Stimulated activated CD8-positive, alpha-beta memory T cell treated with anti-CD3 and anti-CD28 coated beads, Interleukin-7, amount 100 ng/mL, for 24 hours (primary cell): ENCODE data around the gene ALLC.
A peak's percentile ranks its signal among the peaks of the same experiment; 100 is the strongest.

ENCODE experiments used
- DNase-seq: peaks from one replicate; pipeline ENCODE4 v3.0.0-alpha.2; 2020; ENCODE audit warnings: low read depth

Gene ALLC

GRCh38 chr2:3639653-3640052 is 18.3 kb upstream of the ALLC start:
- DNase-seq, result no peak

DNA sequence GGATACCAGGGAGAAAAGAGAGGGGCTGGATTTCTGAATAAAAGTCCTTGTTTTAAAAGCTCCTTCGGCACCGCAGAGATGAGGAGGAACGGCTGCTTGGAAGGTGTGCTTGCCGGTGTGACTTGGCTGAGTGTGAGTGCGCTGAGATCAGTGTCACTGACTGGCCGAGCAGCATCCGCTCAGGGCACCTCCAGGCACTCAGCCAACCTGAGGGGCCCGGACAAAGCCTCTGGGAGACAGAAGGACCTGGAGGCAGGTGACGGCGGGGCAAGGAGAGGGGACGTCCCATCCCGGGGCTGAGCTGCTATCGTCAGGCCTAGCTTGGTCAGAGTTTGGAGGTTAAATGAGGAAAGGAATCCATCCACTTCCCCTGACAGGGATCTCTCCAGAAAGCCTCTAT is 16.8 kb upstream of the ALLC start:
- no peak for DNase-seq

DNA sequence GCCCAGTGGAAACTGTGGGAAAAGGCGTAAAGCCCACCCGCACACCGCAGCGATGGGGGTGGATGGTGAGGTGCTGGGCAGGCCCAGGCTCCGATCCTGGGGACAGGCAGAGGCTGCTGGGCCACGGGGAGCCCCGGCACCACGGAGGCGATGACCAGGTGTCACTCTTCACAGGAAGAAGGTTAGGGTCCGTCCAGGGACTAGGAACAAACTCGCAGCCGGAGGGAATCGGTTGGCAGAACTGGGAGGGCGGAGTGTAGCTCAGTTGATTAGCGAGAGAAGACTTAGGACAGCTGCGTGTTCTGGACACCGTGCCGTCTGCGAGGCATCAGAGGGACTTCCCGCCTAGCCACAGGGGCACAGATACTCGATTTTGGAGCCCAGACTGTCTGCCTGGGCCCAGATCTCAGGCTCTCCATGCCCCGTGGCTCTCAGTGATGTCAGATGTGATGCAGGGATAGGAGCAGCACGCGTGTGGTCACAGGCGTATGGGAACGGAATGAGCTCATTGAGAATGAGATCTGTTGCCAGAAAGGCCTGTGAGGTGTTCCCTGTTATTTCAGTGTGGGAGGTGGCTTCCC is 16.1 kb upstream of the ALLC start:
- DNase-seq, result no peak

DNA sequence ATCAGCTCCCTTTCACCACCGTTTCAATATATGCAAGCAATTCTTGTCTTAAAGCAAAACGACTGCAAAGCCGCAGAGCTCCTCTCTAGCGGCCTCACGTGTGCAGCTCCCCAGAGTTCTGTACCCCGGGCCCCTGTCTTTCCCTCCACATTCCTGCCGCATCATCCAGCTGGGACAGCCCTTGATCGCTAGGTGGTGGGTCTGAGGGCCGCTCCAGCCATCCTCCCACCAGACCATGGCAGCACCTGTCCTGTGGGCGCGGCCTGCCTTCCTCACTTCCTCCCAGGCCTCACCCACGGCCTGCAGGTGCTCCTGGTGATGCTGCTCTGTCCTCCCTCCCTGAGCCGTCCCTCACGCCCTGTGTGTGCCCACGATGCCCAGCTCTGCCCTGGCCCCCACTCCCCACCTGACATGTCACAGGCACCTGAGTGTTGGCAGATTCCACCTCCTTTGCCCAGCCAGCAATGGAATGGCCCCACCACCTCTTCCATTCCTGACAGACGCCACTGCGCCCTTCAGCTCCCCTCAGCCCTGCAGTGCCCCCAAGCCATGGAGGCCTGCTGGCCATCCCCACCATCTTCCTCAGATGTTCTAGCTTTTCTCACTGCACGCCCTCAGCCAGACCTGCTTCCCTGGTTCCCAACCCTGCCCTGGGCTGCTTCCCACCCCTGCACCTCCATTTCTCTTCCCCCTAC is 15.3 kb upstream of the ALLC start:
- no peak for DNase-seq

- no peak for DNase-seq
These were observed 14.4 kb upstream of the ALLC start for GRCh38 chr2:3643371-3644245.

GRCh38 chr2:3644246-3644525 is 13.8 kb upstream of the ALLC start:
- no peak for DNase-seq

DNA sequence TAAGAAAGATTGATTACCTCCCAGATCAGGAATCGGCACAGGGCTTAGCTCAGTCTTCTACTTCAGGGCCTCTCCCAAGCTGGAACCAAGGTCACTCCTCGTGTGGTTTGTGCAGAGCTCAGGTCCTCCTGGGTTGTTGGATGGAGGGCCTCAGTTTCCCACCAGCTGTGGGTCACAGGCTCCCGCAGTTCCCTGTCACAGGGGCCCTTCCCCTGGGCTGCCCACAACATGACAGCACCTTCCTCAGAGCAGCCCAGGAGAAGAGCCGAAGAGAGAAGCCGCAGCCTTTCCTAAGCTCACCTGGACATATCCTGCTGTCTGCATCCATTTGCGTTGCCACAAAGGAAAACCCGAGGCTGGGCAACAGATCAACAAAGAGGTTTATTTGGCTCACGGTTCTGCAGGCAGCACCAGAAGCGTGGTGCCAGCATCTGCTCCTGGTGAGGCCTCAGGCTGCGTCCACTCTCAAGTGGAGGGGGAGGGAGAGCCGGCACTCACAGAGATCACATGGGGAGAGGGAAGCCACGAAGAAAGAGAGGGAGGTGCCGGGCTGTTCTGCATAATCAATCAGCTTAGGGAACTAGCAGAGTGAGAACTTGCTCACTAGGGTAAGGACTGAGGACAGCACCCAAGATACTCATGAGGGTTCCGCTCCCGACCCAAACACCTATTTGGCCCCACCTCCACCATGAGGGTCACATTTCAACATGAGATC is 13.0 kb upstream of the ALLC start:
- no peak for DNase-seq

GRCh38 chr2:3645745-3646389 is 12.1 kb upstream of the ALLC start:
- DNase-seq, result no peak

DNA sequence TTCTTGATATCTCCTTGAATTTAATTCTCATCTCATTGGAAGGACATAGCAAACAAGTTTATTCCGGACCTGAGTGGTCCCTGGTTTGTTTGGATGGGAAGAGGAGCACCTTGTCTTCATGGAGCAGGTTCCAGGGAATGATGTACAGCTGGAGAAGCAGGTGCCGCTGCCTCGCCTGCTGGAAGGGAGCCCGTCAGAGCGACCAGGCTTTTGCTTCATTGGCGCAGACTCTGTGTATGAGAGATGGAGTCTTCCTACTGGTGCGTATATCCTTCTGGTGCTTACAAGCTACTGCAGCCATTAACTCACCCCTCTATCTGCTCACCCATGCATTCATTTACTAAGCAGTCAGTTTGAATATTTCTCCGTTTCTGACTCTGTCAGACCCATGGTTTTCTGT is 11.6 kb upstream of the ALLC start:
- no peak for DNase-seq

DNA sequence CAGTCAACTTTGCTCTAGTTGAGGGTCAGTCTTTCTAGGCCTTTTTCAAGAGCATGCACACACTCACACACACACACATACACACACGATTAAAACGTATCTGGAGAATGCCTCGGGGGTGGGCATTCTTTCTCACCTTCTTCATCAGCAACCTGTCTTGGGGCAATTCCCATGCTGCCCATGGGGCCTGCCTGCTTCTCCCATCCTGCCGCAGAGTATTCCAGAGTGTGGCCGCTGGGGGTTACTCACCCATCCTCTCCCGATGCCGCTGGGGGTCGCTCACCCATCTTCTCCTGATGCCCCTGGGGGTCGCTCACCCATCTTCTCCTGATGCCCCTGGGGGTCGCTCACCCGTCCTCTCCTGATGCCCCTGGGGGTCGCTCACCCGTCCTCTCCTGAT is 10.8 kb upstream of the ALLC start:
- DNase-seq, result no peak

DNA sequence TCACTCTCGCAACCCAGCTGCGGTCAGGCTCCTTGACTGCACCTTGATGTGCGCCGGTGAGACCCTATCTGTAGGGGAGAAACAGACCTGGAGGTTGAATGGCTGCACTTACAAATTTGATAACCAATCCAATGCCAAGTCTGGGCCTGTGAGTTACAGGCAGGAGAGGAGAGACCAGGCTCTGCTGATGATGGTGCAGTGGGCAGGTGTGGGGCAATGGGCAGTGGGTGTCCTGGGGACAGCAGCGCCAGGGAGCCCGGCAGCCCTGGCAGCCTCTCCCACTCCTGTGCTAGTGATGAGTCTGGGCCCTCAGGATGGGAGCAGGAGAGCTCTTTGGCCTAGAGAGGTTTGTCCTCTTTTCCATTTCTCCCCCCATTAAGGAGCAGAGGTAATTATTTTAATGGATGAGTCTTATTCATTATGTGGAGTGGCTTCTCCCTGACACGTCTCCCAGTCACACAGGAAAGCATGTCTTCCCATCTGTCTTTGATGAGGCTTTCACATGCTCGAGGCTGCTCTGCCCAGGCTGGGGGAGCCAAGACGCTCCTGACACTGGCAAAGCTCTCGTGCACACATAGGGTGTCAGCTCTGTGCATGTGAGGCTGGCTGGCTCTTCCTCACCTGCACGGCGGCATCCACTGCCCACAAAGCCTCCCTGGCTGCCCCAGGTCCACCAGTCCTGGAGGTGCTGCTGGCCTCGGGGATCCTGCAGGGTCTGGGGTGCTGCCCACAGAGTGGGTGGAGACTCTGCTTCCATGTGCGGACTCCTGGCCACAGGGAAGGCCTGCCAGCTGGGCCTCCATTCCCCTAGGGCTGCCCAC is 10.0 kb upstream of the ALLC start:
- no peak for DNase-seq

- no peak for DNase-seq
These were observed 9.3 kb upstream of the ALLC start for GRCh38 chr2:3648652-3649177.

DNA sequence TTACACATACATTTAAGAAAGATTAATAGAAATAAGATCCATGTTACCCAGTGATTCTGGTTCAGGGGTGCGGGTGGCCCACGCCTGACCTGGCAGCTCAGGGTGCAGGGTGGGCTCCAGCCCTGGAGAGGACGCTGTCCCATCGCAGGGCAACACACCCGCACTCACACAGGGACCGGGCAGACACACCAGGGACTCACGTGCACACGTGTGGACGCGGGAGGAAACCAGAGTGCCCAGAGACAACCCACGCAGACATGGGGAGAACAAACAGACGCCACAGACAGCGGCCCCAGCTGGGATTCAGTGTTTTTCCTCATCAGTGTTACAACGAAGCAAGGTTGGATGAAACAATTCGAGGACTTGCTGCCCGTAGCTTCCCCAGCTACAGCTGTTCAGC is 8.4 kb upstream of the ALLC start:
- DNase-seq, result no peak

DNA sequence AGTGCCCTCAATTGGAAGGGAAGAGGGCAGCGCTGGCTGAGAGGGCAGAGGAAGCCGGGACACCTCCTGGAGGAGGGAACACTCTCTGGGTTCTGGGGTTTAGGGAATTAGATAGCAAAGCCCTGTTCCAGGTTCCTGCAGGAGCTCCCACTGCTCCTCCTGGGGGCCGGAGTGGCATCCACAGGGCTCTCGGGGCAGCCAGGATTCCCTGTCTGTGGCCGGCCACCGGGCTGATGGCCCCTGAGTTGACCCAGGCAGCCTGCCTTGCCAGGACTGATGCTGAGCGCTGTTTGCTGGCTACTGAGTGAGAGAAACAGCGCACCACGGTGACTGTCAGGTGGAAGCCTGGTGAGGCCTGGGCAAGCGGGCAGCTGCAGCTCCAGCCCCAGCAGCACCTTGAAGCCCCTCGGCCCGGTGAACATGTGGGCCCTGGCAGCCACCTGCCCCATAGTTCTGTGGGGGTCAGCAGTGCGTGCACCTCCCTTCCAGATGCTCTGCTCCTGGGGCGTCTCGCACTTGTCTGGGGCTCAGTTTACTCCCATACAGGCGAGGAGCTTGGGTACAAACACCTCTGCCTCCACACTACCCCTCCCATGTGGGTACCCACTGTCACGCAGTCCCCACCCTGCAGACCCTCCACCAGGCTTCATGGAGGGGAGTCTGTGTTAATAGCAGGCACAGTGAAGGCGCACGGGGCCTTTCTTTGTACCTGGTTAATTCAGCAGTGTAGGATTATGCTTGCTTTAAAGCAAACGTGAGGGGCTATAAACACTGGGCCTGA is 7.7 kb upstream of the ALLC start:
- no peak for DNase-seq

- DNase-seq, result peak; percentile 23
These were observed 6.0 kb upstream of the ALLC start for GRCh38 chr2:3651691-3652648.

- no peak for DNase-seq
These were observed 4.9 kb upstream of the ALLC start for GRCh38 chr2:3652896-3653625.

DNA sequence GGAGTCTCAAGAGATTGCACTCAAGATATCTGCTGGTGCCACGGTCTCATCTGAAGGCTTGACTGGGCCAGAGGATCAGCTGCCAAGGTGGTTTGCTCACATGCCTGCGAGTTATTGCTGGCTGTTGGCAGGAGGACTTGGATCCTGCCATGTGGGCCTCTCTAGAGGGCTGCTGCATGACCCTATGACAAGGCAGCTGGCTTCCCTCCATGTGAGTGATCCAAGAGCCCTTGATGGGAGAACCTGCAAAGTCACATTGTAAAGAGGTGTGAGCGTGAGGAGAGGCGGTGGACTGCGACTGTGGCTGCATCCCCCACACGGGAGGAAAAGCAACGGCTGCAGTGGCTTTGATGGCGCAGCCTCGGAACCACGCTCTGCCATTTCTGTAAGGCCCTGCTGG is 4.0 kb upstream of the ALLC start:
- no peak for DNase-seq

DNA sequence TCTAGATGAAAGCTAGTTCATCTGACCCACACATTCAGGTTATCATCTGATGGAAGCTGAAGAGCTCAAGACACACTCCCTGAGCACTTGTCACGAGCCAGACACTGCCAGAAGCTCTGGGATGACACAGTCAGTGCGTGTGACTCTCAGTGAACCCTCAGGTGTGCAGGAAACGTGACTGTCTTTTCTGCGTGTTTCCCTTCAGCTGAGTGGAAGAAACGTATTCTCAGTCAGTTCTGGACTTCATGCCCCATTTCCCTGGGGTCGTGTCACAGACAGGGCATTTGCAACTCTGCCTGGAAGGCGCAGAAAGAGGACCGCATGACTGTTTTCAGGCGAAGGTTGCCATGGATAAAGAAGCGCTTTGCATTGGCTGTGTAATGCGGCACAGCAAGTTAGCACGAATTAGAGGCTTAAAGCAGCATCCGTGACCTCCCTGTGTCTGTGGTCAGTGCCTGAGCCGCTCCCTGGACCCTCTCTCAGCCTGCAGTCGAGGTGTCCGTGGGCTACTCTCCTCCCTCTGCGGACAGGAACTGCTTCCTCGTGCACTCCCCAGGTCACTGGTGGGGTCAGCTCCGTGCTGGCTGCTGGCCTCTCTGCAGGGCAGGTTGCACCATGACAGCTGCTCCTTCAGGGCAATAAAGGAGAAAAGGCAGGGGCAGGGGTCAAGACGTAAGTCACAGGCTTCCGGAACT is 3.3 kb upstream of the ALLC start:
- DNase-seq, result no peak
